Measurements from ENCODE around the gene ANO7.

ANO7 gene

DNA sequence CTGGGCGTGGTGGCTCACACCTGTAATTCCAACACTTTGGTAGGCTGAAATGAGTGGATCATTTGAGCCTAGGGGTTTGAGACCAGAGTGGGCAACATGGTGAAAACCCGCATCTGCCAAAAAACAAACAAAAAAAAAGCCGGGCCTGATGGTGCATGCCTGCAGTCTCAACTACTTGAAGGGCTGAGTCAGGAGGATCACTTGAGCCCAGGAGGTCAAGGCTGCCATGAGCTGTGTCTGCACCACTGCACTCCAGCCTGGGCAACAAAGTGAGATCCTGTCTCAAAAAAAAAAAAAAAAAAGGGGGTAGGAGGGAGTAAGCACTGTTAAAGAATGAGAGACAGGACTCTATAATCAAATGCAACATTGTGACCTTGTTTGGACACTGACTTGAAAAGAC lies 72.4 kb downstream of the ANO7 start:
- no peak for DNase-seq (ENCODE audit: low read depth, low spot score)
- no peak overlapping the region for H3K4me3 ChIP-seq (ENCODE audit: low read length)

DNA sequence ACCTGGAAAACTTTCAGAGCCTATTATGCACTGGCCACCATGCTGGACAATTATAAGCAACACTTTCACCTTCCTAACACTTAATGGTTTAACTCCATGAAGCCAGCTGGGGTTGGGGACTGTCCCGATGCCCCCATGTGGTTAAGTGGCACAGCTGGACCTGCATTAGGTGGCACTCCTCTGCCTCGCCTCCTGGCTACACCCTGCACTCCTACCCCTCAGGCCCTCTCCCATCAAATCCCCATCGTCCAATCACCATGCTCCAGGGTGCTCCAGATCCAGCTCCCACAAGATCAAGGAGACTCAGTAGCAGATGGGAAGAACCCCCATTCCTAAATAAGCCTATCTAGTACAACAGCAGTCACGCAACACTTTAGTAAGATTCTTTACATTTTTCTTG lies 73.2 kb downstream of the ANO7 start:
- H3K4me3 ChIP-seq (ENCODE audit: low read length), result no peak overlapping the region
- DNase-seq (ENCODE audit: low read depth, low spot score), result no peak

DNA sequence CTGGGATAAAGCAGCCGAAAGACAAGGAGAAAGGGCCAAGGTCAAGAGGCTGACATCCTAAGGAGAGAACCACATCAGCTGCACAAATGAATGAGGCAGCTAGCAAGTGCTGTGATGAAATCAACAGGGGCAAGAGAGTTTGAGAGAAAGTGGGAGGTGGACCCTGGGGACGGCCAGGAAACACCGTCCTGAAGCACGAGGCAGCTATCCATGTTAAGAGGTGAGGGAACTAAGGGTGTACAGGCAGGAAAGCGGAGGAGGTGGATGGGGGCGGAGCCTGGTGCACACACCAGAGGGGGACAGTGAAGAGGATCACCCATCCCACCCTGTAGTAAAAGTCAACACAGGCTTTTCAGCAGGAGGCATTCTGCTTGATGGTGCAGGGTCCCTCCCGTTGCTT lies 74.6 kb downstream of the ANO7 start:
- no peak overlapping the region for H3K4me3 ChIP-seq (ENCODE audit: low read length)

DNA sequence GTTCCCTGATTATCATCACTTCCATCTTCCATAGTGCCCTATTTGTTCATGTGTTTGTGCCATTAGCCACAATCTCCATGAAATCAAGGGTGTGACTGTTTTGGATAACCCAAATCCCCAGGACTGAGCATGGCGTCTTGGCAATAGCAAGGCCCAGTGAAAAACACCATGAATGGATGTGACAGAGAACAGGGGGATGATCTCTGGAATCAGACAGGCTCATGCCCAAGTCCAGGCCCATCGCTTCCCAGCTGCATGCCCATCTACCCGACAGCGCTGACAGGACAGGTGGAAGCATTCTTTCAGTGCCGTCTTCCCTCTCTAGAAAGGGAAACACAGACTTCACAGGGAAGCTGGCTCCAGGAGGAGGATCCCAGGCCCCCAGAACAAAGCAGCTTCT lies 77.0 kb downstream of the ANO7 start:
- DNase-seq (ENCODE audit: low read depth, low spot score), result no peak
- H3K4me3 ChIP-seq (ENCODE audit: low read length), result no peak overlapping the region

More for the DNA sequence above, 74.6 kb downstream of the ANO7 start:
- DNase-seq (ENCODE audit: low read depth, low spot score), result no peak

DNA sequence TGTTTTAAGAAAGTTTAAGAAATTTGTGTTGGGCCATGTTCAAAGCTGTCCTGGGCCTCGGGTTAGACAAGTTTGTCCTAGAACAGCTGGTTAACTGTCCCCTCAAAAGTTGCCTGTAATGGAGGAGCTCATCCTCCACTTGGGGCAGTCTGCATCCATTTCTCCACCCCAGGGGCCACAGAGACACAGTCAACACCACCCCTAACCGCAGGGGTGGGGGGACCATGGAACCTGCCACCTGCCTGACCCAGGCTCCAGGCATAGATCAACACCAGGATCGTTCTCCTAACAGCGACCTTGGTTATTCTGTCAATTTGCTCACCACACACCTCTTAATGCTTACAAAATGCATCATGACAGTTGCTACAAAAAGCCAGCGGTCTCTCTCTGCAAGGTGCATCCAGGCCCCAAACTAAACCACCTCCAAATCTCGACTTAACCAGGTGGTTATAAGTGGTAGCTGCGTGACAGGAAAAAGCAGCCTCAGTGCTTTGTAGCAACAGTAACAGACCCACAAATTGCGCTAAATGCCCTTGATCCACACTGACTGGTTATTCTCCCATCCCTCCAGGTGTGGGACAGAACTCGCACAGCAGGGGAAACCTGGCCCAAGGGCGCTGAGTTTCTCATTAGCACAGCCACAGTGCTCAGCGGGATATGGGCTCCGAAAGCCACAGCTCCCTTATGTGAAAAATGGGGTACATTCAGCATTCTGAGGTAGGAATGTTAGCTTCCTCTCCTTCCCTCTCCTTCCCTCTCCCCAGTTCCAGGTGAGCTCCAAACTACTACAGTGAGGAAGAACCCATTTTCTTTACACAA lies 79.0 kb downstream of the ANO7 start:
- peak; percentile 84 for DNase-seq (ENCODE audit: low read depth, low spot score)
- no peak overlapping the region for H3K4me3 ChIP-seq (ENCODE audit: low read length)

DNA sequence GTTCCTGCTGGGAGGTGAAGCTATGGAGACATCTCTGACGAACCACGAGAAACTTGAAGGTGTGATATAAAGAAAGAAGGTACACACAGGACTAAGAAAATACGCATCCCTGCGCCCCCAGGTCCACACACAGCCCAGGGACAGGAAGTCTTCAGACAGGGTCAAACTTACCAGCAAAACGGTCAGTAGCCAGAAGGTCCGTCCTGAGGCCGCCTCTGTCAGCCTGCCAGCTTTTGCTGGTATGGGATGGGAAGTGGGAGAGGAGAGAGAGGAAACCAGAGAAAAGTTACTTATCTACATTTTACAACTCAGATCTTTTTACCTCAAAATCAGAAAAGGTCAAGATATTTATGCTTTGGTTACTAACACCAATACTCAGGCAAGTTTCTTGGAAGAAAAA lies 79.8 kb downstream of the ANO7 start:
- DNase-seq (ENCODE audit: low read depth, low spot score), result no peak
- H3K4me3 ChIP-seq (ENCODE audit: low read length), result no peak overlapping the region

DNA sequence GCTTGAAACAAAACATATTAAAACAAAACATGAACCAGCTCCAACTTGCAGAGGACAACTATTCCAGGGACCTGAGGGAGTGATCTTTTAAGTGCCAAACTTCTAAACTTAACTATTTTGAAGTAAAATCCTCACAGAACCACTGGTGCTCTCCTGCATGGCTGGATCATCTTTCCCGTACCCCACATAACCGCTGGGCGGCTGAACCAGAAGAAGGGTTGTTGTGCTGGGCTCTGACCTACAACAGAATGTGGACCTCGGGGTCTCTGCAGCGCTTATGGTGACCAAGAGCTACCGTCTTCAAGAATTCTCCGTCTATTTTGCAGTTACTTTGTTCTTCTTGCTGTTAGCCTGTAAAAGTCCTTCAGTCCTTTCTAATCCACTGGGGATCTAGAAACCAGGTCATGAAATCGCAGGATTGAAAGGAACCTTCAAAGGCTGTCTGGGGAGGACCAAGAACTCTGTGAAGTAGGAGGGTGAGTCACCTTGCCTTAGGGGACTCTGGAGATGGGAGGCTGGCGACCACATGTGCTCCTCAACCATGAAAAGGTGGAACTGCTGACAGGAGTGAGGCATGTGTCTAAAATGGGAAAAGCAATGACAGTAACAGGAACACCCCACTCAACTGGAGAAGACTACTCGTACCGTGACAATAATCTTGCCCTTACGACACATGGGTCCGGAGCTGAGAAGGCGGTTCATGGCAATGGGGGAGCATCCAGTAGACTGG lies 80.4 kb downstream of the ANO7 start:
- no peak overlapping the region for H3K4me3 ChIP-seq (ENCODE audit: low read length)
- DNase-seq (ENCODE audit: low read depth, low spot score), result no peak

DNA sequence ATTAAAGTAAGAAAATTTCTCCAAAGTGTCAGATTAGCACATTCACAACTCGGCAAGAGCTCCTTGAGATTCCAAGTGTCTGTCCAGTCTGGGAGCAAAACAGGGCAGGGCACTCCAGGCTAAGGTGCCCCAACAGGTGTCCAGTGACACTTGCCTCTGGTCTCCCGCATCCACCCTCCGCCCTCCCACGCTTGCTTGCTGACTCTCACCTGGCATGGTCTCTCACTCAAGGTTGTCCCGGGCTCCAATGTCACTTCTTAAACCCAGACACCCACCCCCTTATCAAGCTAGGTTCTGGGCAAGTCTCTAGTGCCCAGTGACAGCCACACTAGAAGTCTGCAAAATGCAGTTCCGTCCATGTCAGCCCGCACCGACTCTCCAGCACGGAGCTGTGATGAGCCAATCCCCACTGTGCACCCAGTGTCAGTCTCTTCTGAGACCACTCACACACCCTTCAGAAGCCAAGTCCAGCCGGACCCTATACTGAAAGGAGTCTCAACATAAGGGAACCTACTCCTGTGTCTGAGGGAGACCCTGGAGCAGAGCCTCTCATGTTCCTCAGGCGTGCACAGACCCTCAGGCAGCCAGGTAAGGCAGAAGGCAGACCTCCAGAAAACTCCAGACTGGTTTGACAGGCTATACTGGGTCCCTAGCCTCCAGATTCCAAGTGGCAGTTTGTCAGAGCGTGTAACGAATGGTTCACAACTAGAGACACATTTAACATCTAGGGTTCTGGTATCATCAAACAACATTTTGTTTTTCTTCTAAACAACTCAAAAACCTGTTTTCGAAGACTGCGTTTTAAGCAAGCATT lies 81.4 kb downstream of the ANO7 start:
- DNase-seq (ENCODE audit: low read depth, low spot score), result no peak
- H3K4me3 ChIP-seq (ENCODE audit: low read length), result no peak overlapping the region

DNA sequence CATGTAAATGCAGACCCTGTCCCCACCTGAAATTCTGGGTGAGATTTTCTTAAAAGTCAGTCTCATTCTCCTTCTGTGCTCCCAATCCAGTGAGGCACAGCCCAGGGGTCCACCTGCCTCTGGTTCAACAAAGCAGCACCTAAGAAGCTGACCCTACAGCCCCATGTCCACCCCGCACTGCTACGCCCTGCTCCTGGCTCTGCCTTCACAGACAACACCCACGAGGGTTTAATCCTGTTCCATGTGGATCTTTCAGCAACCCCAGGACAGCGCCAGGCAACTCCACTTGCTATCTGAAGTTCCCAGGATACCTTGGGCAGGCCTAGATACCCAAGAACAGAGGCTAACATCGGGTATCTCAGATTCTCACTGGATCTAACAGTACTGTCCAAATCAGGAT lies 82.1 kb downstream of the ANO7 start:
- H3K4me3 ChIP-seq (ENCODE audit: low read length), result no peak overlapping the region
- DNase-seq (ENCODE audit: low read depth, low spot score), result no peak

DNA sequence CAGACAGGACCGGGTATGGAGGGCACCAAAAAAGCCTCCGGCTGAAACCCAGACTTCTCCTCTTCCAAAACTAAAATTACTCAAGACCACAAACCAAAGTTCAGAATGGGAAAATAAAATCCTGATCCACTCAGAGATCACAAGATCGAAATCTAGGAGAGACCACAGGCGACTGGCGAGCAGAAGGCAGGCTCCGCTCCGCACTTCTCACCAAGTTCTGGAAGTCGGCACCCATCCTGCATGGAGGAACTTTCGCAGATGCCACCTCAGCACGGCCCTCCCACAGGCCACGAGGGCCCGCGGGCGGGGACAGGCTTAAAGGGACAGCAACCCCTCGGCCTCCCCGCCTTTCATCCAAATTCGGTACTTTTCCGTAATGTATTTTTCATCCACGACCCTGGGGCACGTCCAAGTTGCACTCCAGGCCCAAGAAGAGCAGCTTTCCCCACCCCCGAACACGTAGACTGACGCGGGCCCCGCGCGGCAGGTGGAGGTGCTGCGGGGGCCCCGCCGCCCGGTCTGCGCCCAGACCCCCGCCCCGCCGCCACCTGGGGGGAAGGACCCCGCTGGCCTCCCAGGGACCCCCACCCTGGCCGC lies 83.3 kb downstream of the ANO7 start:
- DNase-seq (ENCODE audit: low read depth, low spot score), result no peak
- no peak overlapping the region for H3K4me3 ChIP-seq (ENCODE audit: low read length)

DNA sequence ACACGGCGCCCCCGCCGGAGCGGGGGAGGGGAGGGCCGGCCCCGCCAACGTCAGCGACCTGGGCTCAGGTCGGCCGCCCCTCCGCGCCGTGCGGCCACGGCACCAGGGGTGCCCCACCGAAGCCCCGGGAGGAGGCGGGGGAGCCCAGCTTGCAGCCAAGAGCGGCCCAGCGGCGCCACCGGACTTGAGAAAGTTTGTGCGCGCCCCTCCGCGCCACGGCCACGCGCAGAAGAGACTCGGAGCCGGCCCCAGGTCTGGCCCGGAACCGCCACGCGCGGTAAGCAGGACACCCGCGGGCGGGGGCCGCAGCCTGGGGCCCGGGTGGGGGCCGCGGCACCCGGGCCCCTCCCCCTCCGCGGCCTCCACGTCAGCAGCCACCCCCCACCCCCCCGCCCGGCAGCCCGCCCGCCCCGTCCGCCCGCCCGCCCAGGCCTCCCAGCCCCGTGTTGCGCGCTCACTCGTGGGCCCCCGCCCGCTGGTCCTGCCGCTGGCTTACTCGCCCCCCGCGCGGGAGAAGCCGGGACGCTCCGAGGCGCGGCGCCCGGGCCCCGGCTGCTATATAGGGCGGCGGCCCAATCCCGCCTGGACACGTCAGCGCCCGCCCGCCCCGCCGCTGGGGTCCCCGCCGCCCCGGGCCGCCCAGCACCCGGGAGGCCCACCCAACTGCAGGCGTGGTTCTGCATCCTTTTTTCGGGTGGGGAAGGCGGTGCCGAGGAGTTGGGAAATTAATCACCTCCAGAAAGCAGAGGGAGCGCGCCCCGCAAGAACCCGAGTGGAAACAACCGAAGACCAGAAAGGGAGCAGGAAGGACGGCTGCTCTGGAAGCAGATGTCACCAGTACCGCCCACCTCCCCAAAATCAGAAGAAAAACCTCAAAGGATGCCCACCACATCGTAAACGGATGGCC lies 84.1 kb downstream of the ANO7 start:
- no peak overlapping the region for H3K4me3 ChIP-seq (ENCODE audit: low read length)
- DNase-seq (ENCODE audit: low read depth, low spot score), result no peak

DNA sequence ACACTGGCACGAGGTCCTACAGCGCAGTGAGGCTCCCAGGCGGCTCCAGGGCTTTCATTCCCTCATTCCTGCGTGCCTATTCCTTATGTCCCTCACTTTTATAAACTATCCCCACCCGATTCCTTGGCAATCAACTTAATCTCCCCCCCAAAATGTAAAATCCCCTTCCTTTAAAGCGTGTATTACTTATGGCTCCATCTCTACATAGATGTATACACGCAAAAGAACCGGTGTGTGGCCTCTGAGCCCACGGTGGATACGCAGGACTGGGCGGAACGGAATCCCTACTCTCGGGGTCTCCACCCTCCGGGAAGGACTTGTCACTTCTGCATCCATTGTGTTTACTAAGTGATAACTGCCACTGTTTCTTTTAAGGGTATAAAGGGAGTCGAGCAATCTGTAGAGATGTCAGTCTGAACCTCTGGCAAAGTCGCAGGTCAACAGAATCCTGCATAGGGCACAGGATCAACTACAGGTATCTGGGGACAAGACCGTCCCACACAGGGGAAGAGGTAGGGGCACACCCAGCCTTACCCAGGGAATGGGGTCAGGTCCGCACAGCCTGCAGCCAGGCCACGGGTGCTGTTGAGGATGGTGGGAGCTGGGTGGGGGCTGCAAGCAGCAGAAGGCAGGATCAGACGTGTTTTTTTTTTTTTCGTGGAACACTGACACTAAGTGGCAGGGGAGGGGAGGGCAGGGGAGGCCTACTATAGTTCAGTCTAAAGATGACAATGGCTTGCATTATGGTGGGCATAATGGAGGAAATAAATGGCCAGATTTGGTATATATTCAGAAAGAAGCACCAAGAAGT lies 84.9 kb downstream of the ANO7 start:
- no peak for DNase-seq (ENCODE audit: low read depth, low spot score)
- no peak overlapping the region for H3K4me3 ChIP-seq (ENCODE audit: low read length)

DNA sequence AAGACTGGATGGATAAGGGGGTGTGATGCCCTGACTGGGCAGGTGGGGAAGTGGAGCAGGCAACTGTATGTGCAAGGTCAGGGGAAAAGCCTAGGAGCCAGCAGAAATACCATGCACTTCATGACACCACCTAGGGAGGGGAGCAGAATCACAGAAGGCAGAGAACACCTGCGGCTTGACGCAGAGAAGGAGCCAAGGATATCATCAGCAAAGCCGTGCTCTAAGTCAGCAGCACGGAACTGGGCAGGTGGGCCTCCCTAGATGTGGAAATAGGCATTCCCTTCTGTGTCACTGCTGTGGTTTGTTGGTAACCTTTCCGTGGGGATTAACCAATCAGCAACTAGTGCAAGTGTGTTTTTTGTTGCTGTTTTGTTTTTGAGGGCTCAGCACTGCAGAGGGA lies 85.7 kb downstream of the ANO7 start:
- no peak for DNase-seq (ENCODE audit: low read depth, low spot score)
- H3K4me3 ChIP-seq (ENCODE audit: low read length), result no peak overlapping the region
